ENCODE data around the gene PARP6. TPM values are rescaled to one million over a fixed set of nuclear protein-coding genes. Genes with fewer than 3 reads are reported as not detected.

Gene PARP6
- total and polyA plus RNA-seq, 9 of the 15 experiments (the other 6 are each of a cell fraction or from before 2014, with no cell fraction given), result 14.8 to 83.2 (median 28.3) TPM

DNA sequence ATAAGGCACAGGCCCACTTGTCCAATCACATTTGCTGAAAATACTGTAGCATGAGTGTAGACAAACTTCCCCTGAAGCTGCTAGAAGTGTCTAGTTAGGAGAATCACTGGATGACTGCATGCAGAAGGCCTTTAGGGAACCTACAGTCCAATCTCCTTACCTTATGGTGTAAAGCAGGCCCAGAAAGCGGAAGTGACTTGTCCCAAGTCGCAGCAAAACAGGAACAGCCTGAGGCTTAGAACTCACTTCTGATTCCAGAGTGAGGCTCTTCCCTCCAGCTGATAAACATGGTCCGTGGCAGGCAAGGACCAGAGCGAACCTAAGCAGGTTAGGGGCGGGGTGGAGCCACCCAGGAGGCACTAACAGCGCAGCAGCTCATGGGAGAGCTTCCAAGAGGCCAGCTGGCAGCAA is 77.2 kb downstream of the PARP6 start (continued):
- TF ChIP-seq ZNF124 (CRISPR knock-in tag; IDR thresholded peaks at IDR 0.05) (no peak), FOXK1 (CRISPR knock-in tag; IDR thresholded peaks at IDR 0.05; ENCODE audit: borderline replicate concordance) (no peak), HLTF (IDR thresholded peaks at IDR 0.05) (no peak), MYC (IDR thresholded peaks at IDR 0.05; ENCODE audit: low read depth, low read length) (no peak), MYC (CRISPR knock-in tag; IDR thresholded peaks at IDR 0.05; ENCODE audit: borderline replicate concordance, low read depth) (no peak), FOXK2 (conservative IDR thresholded peaks at IDR 0.05 in 1 of 2, IDR thresholded peaks at IDR 0.05 in 1 of 2; ENCODE audit: low read depth in 2 of 2) (peak; percentile 50 to 59; a peak in 3 of 4 replicates), ZNF668 (CRISPR knock-in tag; IDR thresholded peaks at IDR 0.05) (no peak), NCOA6 (IDR thresholded peaks at IDR 0.05) (no peak), SPI1 (IDR thresholded peaks at IDR 0.05; ENCODE audit: borderline replicate concordance, low read depth, low read length) (peak; percentile 99), ELF1 (tag; IDR thresholded peaks at IDR 0.05) (no peak)
- TF ChIP-seq, protein P1, sequence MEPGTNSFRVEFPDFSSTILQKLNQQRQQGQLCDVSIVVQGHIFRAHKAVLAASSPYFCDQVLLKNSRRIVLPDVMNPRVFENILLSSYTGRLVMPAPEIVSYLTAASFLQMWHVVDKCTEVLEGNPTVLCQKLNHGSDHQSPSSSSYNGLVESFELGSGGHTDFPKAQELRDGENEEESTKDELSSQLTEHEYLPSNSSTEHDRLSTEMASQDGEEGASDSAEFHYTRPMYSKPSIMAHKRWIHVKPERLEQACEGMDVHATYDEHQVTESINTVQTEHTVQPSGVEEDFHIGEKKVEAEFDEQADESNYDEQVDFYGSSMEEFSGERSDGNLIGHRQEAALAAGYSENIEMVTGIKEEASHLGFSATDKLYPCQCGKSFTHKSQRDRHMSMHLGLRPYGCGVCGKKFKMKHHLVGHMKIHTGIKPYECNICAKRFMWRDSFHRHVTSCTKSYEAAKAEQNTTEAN (CRISPR knock-in tag; IDR thresholded peaks at IDR 0.05), result no peak
- TF ChIP-seq, protein P2, sequence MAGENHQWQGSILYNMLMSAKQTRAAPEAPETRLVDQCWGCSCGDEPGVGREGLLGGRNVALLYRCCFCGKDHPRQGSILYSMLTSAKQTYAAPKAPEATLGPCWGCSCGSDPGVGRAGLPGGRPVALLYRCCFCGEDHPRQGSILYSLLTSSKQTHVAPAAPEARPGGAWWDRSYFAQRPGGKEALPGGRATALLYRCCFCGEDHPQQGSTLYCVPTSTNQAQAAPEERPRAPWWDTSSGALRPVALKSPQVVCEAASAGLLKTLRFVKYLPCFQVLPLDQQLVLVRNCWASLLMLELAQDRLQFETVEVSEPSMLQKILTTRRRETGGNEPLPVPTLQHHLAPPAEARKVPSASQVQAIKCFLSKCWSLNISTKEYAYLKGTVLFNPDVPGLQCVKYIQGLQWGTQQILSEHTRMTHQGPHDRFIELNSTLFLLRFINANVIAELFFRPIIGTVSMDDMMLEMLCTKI (IDR thresholded peaks at IDR 0.05; ENCODE audit: partially characterized antibody), result no peak
- TF ChIP-seq, protein P3, sequence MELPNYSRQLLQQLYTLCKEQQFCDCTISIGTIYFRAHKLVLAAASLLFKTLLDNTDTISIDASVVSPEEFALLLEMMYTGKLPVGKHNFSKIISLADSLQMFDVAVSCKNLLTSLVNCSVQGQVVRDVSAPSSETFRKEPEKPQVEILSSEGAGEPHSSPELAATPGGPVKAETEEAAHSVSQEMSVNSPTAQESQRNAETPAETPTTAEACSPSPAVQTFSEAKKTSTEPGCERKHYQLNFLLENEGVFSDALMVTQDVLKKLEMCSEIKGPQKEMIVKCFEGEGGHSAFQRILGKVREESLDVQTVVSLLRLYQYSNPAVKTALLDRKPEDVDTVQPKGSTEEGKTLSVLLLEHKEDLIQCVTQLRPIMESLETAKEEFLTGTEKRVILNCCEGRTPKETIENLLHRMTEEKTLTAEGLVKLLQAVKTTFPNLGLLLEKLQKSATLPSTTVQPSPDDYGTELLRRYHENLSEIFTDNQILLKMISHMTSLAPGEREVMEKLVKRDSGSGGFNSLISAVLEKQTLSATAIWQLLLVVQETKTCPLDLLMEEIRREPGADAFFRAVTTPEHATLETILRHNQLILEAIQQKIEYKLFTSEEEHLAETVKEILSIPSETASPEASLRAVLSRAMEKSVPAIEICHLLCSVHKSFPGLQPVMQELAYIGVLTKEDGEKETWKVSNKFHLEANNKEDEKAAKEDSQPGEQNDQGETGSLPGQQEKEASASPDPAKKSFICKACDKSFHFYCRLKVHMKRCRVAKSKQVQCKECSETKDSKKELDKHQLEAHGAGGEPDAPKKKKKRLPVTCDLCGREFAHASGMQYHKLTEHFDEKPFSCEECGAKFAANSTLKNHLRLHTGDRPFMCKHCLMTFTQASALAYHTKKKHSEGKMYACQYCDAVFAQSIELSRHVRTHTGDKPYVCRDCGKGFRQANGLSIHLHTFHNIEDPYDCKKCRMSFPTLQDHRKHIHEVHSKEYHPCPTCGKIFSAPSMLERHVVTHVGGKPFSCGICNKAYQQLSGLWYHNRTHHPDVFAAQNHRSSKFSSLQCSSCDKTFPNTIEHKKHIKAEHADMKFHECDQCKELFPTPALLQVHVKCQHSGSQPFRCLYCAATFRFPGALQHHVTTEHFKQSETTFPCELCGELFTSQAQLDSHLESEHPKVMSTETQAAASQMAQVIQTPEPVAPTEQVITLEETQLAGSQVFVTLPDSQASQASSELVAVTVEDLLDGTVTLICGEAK (IDR thresholded peaks at IDR 0.05), result 0 out of 2 replicates have a peak, but pooled peaks have one; percentile 27
- TF ChIP-seq, protein P3 (CRISPR knock-in tag; IDR thresholded peaks at IDR 0.05), result no peak
- TF ChIP-seq, protein P4, sequence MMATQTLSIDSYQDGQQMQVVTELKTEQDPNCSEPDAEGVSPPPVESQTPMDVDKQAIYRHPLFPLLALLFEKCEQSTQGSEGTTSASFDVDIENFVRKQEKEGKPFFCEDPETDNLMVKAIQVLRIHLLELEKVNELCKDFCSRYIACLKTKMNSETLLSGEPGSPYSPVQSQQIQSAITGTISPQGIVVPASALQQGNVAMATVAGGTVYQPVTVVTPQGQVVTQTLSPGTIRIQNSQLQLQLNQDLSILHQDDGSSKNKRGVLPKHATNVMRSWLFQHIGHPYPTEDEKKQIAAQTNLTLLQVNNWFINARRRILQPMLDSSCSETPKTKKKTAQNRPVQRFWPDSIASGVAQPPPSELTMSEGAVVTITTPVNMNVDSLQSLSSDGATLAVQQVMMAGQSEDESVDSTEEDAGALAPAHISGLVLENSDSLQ (IDR thresholded peaks at IDR 0.05), result no peak
- TF ChIP-seq, protein P5, sequence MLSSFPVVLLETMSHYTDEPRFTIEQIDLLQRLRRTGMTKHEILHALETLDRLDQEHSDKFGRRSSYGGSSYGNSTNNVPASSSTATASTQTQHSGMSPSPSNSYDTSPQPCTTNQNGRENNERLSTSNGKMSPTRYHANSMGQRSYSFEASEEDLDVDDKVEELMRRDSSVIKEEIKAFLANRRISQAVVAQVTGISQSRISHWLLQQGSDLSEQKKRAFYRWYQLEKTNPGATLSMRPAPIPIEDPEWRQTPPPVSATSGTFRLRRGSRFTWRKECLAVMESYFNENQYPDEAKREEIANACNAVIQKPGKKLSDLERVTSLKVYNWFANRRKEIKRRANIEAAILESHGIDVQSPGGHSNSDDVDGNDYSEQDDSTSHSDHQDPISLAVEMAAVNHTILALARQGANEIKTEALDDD (IDR thresholded peaks at IDR 0.05), result 0 out of 2 replicates have a peak, but pooled peaks have one; percentile 26
